Right cardiac atrium (tissue), 5 donors: ENCODE measurements around the gene MICAL1. TPM values are rescaled to one million over a fixed set of nuclear protein-coding genes. Genes with fewer than 3 reads are reported as not detected.
A peak's percentile ranks its signal among the peaks of the same experiment; 100 is the strongest.
"Not testable (repeated sequence)": the region's sequence is repeated elsewhere in the genome, so short reads cannot be mapped to it uniquely, and the experiment has no call there.

Experiments used
- ATAC-seq, 2 donors: fragments of 200-7000 bp; cut with Tn5 transposase; one replicate each; pipeline versions ENCODE4 v1.8.0 to v1.9.1; 2020; ENCODE audit warnings: moderate library complexity in 2 of 2, mild to moderate bottlenecking in 1 of 2
- DNase-seq, 3 donors: peaks; one replicate each; pipeline ENCODE4 v3.0.0-alpha.2; 2020
- H3K27ac ChIP-seq: one replicate; pipeline ENCODE4 v1.5.1; 2013; ENCODE audit warnings: mild to moderate bottlenecking, low read length, control low read depth, moderate library complexity
- H3K27me3 ChIP-seq: one replicate; pipeline ENCODE4 v1.6.1; 2013; ENCODE audit not compliant: control insufficient read depth, insufficient read depth
- H3K4me1 ChIP-seq: one replicate; pipeline ENCODE4 v1.6.1; 2013; ENCODE audit warnings: low read length; ENCODE audit not compliant: control insufficient read depth, insufficient read depth
- H3K4me3 ChIP-seq: one replicate; pipeline ENCODE4 v1.5.1; 2013; ENCODE audit warnings: low read length, control low read depth
- H3K9me3 ChIP-seq: one replicate; pipeline ENCODE4 v1.6.1; 2013; ENCODE audit warnings: low read length; ENCODE audit not compliant: control insufficient read depth
- WGBS: extraction: QIAGEN DNeasy Blood & Tissue Kit; methylation state at CpG from one replicate; pipeline ENCODE4 v1.1.7; 2013; 5-methylcytosine and 5-hydroxymethylcytosine counted together
- intact Hi-C, 4 donors: fragments of 100-400 bp; cut with DNase I; formaldehyde crosslinking; loops; one replicate each; pipeline versions ENCODE4 v1.11.0 to v1.14.0; 2022 to 2023
- polyA plus RNA-seq: library from polyadenylated mRNA; stranded (reverse); fragments of 200-250 nt; gene quantifications from one replicate; pipeline ENCODE4 v1.2.3, GENCODE V29; 2013
- total RNA-seq, 4 donors: library from RNA; stranded (reverse); fragmentation: NEBNext Ultra II Directional; extraction: Animal tissue kit (Norgen Biotek cat#: 25700); gene quantifications; one replicate each; pipeline ENCODE4 v1.2.1, GENCODE V29; 2021
- donor health status: healthy with polysubstance abuse.
- donor health status: DM: no; HTN: yes; CAD: no.
- donor health status: DM: no; HTN: no; CAD: no.
- donor health status: DM: no; HTN: yes; CAD: no; lungs with severe emphysema.
- donor health status: DM: yes; HTN: yes; CAD: no.

Gene MICAL1
- total and polyA plus RNA-seq, 5 donors: 4.8 to 9.2 (median 7.4) TPM

- Histone ChIP-seq H3K27ac (no peak overlapping the region), H3K4me1 (peaks cover 4% of the 10 kb centered on the region), H3K4me3 (no peak overlapping the region), H3K27me3 (no peaks in the 10 kb centered on the region), H3K9me3 (no peaks in the 10 kb centered on the region)
- intact Hi-C loops: no loop called here
- ATAC-seq: no peak
- DNase-seq: no peak
- WGBS: 89% methylated on average over 4 of the region's 4 CpGs
Measured at GRCh38 chr6:109474995-109475394, 19.4 kb upstream of the MICAL1 start.

- DNase-seq: no peak
- no peaks in the 10 kb centered on the region for H3K27me3 ChIP-seq
- WGBS: 93% methylated on average over 3 of the region's 3 CpGs
- no peak overlapping the region for H3K27ac ChIP-seq
- ATAC-seq: no peak
- no peaks in the 10 kb centered on the region for H3K4me1 ChIP-seq
- no peaks in the 10 kb centered on the region for H3K9me3 ChIP-seq
- intact Hi-C loops: no loop called here
- H3K4me3 ChIP-seq: no peak overlapping the region
Measured at GRCh38 chr6:109473120-109473519, 17.5 kb upstream of the MICAL1 start.

- ATAC-seq: no peak
- H3K27ac ChIP-seq: no peak overlapping the region
- no peaks in the 10 kb centered on the region for H3K9me3 ChIP-seq
- no peaks in the 10 kb centered on the region for H3K4me1 ChIP-seq
- no peak for DNase-seq
- intact Hi-C loops: no loop called here
- H3K4me3 ChIP-seq: no peak overlapping the region
- H3K27me3 ChIP-seq: no peaks in the 10 kb centered on the region
- 96% methylated on average over 9 of the region's 9 CpGs for WGBS
Measured at GRCh38 chr6:109472132-109472995, 16.8 kb upstream of the MICAL1 start.

- H3K27ac ChIP-seq: no peak overlapping the region
- ATAC-seq: no peak
- intact Hi-C loops: no loop called here
- no peaks in the 10 kb centered on the region for H3K9me3 ChIP-seq
- no peak for DNase-seq
- H3K27me3 ChIP-seq: no peaks in the 10 kb centered on the region
- no peak overlapping the region for H3K4me3 ChIP-seq
- WGBS: 92% methylated on average over 5 of the region's 5 CpGs
- H3K4me1 ChIP-seq: no peaks in the 10 kb centered on the region
Measured at GRCh38 chr6:109471105-109471810, 15.7 kb upstream of the MICAL1 start.

GRCh38 chr6:109469591-109470189 is 14.1 kb upstream of the MICAL1 start:
- no peaks in the 10 kb centered on the region for H3K4me1 ChIP-seq
- H3K27me3 ChIP-seq: no peaks in the 10 kb centered on the region
- 90% methylated on average over 5 of the region's 5 CpGs for WGBS
- intact Hi-C loops: no loop called here
- DNase-seq (no peak), ATAC-seq (no peak)
- no peak overlapping the region for H3K4me3 ChIP-seq
- no peaks in the 10 kb centered on the region for H3K9me3 ChIP-seq
- no peak overlapping the region for H3K27ac ChIP-seq

- WGBS: 94% methylated on average over 6 of the region's 6 CpGs
- Histone ChIP-seq H3K27me3 (no peaks in the 10 kb centered on the region), H3K4me1 (peaks cover 1% of the 10 kb centered on the region), H3K9me3 (no peaks in the 10 kb centered on the region), H3K27ac (no peak overlapping the region), H3K4me3 (no peak overlapping the region)
- intact Hi-C loops: no loop called here
- ATAC-seq (no peak), DNase-seq (no peak)
Measured at GRCh38 chr6:109467696-109468095, 12.1 kb upstream of the MICAL1 start.

GRCh38 chr6:109466212-109466923 is 10.8 kb upstream of the MICAL1 start:
- 80% methylated on average over 7 of the region's 7 CpGs for WGBS
- DNase-seq: no peak
- Histone ChIP-seq H3K4me1 (peaks cover 1% of the 10 kb centered on the region), H3K27me3 (no peaks in the 10 kb centered on the region), H3K9me3 (no peaks in the 10 kb centered on the region), H3K27ac (no peak overlapping the region), H3K4me3 (no peak overlapping the region)
- intact Hi-C loops: no loop called here
- ATAC-seq: no peak

- no peaks in the 10 kb centered on the region for H3K27me3 ChIP-seq
- H3K27ac ChIP-seq: no peak overlapping the region
- H3K9me3 ChIP-seq: no peaks in the 10 kb centered on the region
- DNase-seq (peak in 1 of 3 donors; percentile 61), ATAC-seq (peak; percentile 35 to 63)
- intact Hi-C loops: no loop called here
- 66% methylated on average over 7 of the region's 7 CpGs for WGBS
- no peak overlapping the region for H3K4me3 ChIP-seq
- H3K4me1 ChIP-seq: peaks cover 1% of the 10 kb centered on the region
Measured at GRCh38 chr6:109465772-109466171, 10.2 kb upstream of the MICAL1 start.

- intact Hi-C loops: no loop called here
- Histone ChIP-seq H3K27me3 (no peaks in the 10 kb centered on the region), H3K4me1 (peaks cover 1% of the 10 kb centered on the region), H3K4me3 (no peak overlapping the region), H3K27ac (no peak overlapping the region), H3K9me3 (no peaks in the 10 kb centered on the region)
- ATAC-seq (no peak), DNase-seq (no peak)
- WGBS: 82% methylated on average over 1 of the region's 1 CpG
Measured at GRCh38 chr6:109461733-109462526, 6.4 kb upstream of the MICAL1 start.

GRCh38 chr6:109461205-109461604 is 5.6 kb upstream of the MICAL1 start:
- H3K27me3 ChIP-seq, H3K9me3 ChIP-seq, H3K27ac ChIP-seq, H3K4me3 ChIP-seq, ATAC-seq, DNase-seq, H3K4me1 ChIP-seq, intact Hi-C loops: not testable (repeated sequence)
- 98% methylated on average over 1 of the region's 1 CpG for WGBS
